Esophagus muscularis mucosa (tissue), 4 donors: Measurements from ENCODE around the gene CCNI2. TPM values are rescaled to one million over a fixed set of nuclear protein-coding genes. Genes with fewer than 3 reads are reported as not detected.

ENCODE experiments used
- DNase-seq: peaks from one replicate; pipeline ENCODE4 v3.0.0-alpha.2; 2017; ENCODE audit errors: extremely low spot score
- H3K27ac ChIP-seq, 4 donors: fragments of 200-600 bp; sonication (generic); replicated peaks in 1 of 4; 1 replicate in 3 of 4; 2 replicates in 1 of 4; pipeline ENCODE4 v1.5.1; 2016 to 2019; ENCODE audit warnings: mild to moderate bottlenecking in 1 of 4
- H3K27me3 ChIP-seq, 4 donors: fragments of 200-600 bp; sonication (generic); one replicate each; pipeline versions ENCODE4 v1.5.1 to v1.6.0; 2016 to 2019
- H3K36me3 ChIP-seq, 4 donors: fragments of 200-600 bp; sonication (generic); one replicate each; pipeline ENCODE4 v1.5.1; 2016 to 2019
- H3K4me1 ChIP-seq, 4 donors: fragments of 200-600 bp; sonication (generic); one replicate each; pipeline ENCODE4 v1.5.1; 2016 to 2019
- H3K4me3 ChIP-seq, 4 donors: fragments of 200-600 bp; sonication (generic); 1 replicate in 2 of 4; 2 replicates in 2 of 4; pipeline ENCODE4 v1.5.1; 2016 to 2019; ENCODE audit warnings: mild to moderate bottlenecking in 4 of 4, moderate library complexity in 1 of 4
- H3K9me3 ChIP-seq, 4 donors: fragments of 200-600 bp; sonication (generic); 1 replicate in 3 of 4; 2 replicates in 1 of 4; pipeline ENCODE4 v1.5.1; 2016 to 2019
- CTCF ChIP-seq, 3 experiments: fragments of 200-600 bp in 2 of 3; fragments of 450-650 bp in 1 of 3; sonication (generic) in 2 of 3; IDR thresholded peaks; one replicate each; pipeline ENCODE4 v1.5.1; 2017 to 2019; ENCODE audit warnings: antibody characterized with exemption in 3 of 3, mild to moderate bottlenecking in 2 of 3, moderate library complexity in 1 of 3
- EP300 ChIP-seq: sonication (generic); formaldehyde crosslinking; IDR thresholded peaks from one replicate; pipeline ENCODE4 v1.6.1; 2017; ENCODE audit warnings: antibody characterized with exemption
- POLR2A ChIP-seq: fragments of 450-650 bp; IDR thresholded peaks from one replicate; pipeline ENCODE4 v1.6.1; 2017; ENCODE audit warnings: antibody characterized with exemption, moderate library complexity, mild to moderate bottlenecking, low read depth
- POLR2AphosphoS5 ChIP-seq, 2 donors: sonication (generic); formaldehyde crosslinking; IDR thresholded peaks; one replicate each; pipeline ENCODE4 v1.6.1; 2017; ENCODE audit warnings: antibody characterized with exemption in 2 of 2
- WGBS: methylation state at CpG from one replicate; pipeline ENCODE4 v1.1.5; 2018; 5-methylcytosine and 5-hydroxymethylcytosine counted together
- intact Hi-C: fragments of 100-400 bp; cut with DNase I; formaldehyde crosslinking; loops from one replicate; pipeline ENCODE4 v1.15.1; 2023
- total RNA-seq, 4 donors: library from RNA; depleted of rRNA; stranded (reverse); fragments of >200 nt; gene quantifications; one replicate each; pipeline versions ENCODE4 v1.1.0 to v1.2.1, GENCODE V29; 2016

The CCNI2 gene
- total RNA-seq, 4 donors from 2014 or later = 0.39 TPM; not detected in 3

- 100% methylated on average over 8 of the region's 11 CpGs for WGBS
- Histone ChIP-seq H3K4me1 (peaks cover 11 to 18% (median 15%) of the 10 kb centered on the region in 4 donors), H3K9me3 (no peaks in the 10 kb centered on the region), H3K27ac (no peak overlapping the region), H3K4me3 (no peak overlapping the region), H3K27me3 (no peaks in the 10 kb centered on the region), H3K36me3 (peaks cover 57 to 82% (median 79%) of the 10 kb centered on the region in 4 donors)
- no peak for TF ChIP-seq POLR2AphosphoS5 (IDR thresholded peaks at IDR 0.05)
- no peak for TF ChIP-seq POLR2A
- TF ChIP-seq EP300 = no peak
- no peak for TF ChIP-seq CTCF (IDR thresholded peaks at IDR 0.05)
- intact Hi-C loops = no loop called here
- no peak for DNase-seq
Observed at GRCh38 chr5:132762246-132763000, 15.2 kb downstream of the CCNI2 start.

- intact Hi-C loops = no loop called here
- TF ChIP-seq POLR2AphosphoS5 (IDR thresholded peaks at IDR 0.05) (no peak), POLR2A (no peak), EP300 (no peak), CTCF (IDR thresholded peaks at IDR 0.05) (no peak)
- 92% methylated on average over 17 of the region's 17 CpGs for WGBS
- peaks cover 54 to 72% (median 70%) of the 10 kb centered on the region in 4 donors for H3K36me3 ChIP-seq
- no peak overlapping the region for H3K27ac ChIP-seq
- H3K27me3 ChIP-seq = no peaks in the 10 kb centered on the region
- no peaks in the 10 kb centered on the region for H3K9me3 ChIP-seq
- peaks cover 20 to 28% (median 25%) of the 10 kb centered on the region in 4 donors for H3K4me1 ChIP-seq
- DNase-seq = no peak
- no peak overlapping the region for H3K4me3 ChIP-seq
Observed at GRCh38 chr5:132763181-132764036, 16.2 kb downstream of the CCNI2 start.

- H3K36me3 ChIP-seq = peaks cover 49 to 66% (median 64%) of the 10 kb centered on the region in 4 donors
- WGBS = 91% methylated on average over 10 of the region's 10 CpGs
- H3K4me1 ChIP-seq = peaks cover 26 to 35% (median 32%) of the 10 kb centered on the region in 4 donors
- no peaks in the 10 kb centered on the region for H3K9me3 ChIP-seq
- H3K4me3 ChIP-seq = no peak overlapping the region
- intact Hi-C loops = no loop called here
- no peaks in the 10 kb centered on the region for H3K27me3 ChIP-seq
- H3K27ac ChIP-seq = no peak overlapping the region
- no peak for DNase-seq
- TF ChIP-seq EP300 (no peak), POLR2AphosphoS5 (IDR thresholded peaks at IDR 0.05) (no peak), CTCF (IDR thresholded peaks at IDR 0.05) (no peak), POLR2A (no peak)
Observed at GRCh38 chr5:132764051-132764450, 16.8 kb downstream of the CCNI2 start.

GRCh38 chr5:132764671-132765238, 17.5 kb downstream of the CCNI2 start:
- Histone ChIP-seq H3K36me3 (peaks cover 49 to 59% (median 57%) of the 10 kb centered on the region in 4 donors), H3K9me3 (no peaks in the 10 kb centered on the region), H3K4me3 (no peak overlapping the region), H3K27ac (no peak overlapping the region), H3K27me3 (no peaks in the 10 kb centered on the region), H3K4me1 (peaks cover 30 to 40% (median 32%) of the 10 kb centered on the region in 4 donors)
- WGBS = 93% methylated on average over 7 of the region's 7 CpGs
- intact Hi-C loops = no loop called here
- no peak for TF ChIP-seq EP300
- no peak for TF ChIP-seq POLR2AphosphoS5 (IDR thresholded peaks at IDR 0.05)
- TF ChIP-seq CTCF (IDR thresholded peaks at IDR 0.05) = no peak
- TF ChIP-seq POLR2A = no peak
- DNase-seq = no peak
